H9 (cell line): ENCODE data around the gene MED1. TPM values are rescaled to one million over a fixed set of nuclear protein-coding genes. Genes with fewer than 3 reads are reported as not detected.
A peak's percentile ranks its signal among the peaks of the same experiment; 100 is the strongest.

Experiments
- DNase-seq: peaks from one replicate; pipeline ENCODE4 v3.0.0-alpha.2; 2017
- H2AFZ ChIP-seq: one replicate; pipeline ENCODE4 v1.6.1; 2013; ENCODE audit warnings: mild to moderate bottlenecking, low read length, control low read depth, moderate library complexity
- H2AK5ac ChIP-seq: 2 replicates; pipeline ENCODE4 v1.6.1; 2013; ENCODE audit warnings: low read length, control low read depth, mixed read lengths; ENCODE audit not compliant: insufficient read length
- H2BK120ac ChIP-seq: one replicate; pipeline ENCODE4 v1.6.1; 2013; ENCODE audit warnings: low read depth, mild to moderate bottlenecking, low read length, control low read depth, inconsistent platforms; ENCODE audit not compliant: poor library complexity, severe bottlenecking
- H2BK12ac ChIP-seq: 2 replicates; pipeline ENCODE4 v1.6.1; 2013; ENCODE audit warnings: low read length, control low read depth, mixed read lengths, low read depth; ENCODE audit not compliant: insufficient read length
- H2BK15ac ChIP-seq: 2 replicates; pipeline ENCODE4 v1.6.1; 2013; ENCODE audit warnings: low read depth, low read length, control low read depth
- H2BK20ac ChIP-seq: one replicate; pipeline ENCODE4 v1.6.1; 2013; ENCODE audit warnings: low read depth, mild to moderate bottlenecking, low read length, control low read depth, inconsistent platforms; ENCODE audit not compliant: poor library complexity, severe bottlenecking
- H2BK5ac ChIP-seq: 2 replicates; pipeline ENCODE4 v1.6.1; 2013; ENCODE audit warnings: low read length, control low read depth, mixed read lengths; ENCODE audit not compliant: insufficient read length
- H3K14ac ChIP-seq: 2 replicates; pipeline ENCODE4 v1.6.1; 2013; ENCODE audit warnings: low read length, control low read depth; ENCODE audit not compliant: insufficient read depth
- H3K18ac ChIP-seq: 2 replicates; pipeline ENCODE4 v1.6.1; 2013; ENCODE audit warnings: low read depth, mild to moderate bottlenecking, mixed read lengths, low read length, control low read depth; ENCODE audit not compliant: insufficient read length
- H3K23ac ChIP-seq: 2 replicates; pipeline ENCODE4 v1.6.1; 2013; ENCODE audit warnings: low read length, control low read depth, mixed read lengths, low read depth; ENCODE audit not compliant: insufficient read length
- H3K23me2 ChIP-seq: 2 replicates; pipeline ENCODE4 v1.6.1; 2013; ENCODE audit warnings: low read depth, mild to moderate bottlenecking, mixed read lengths, low read length, control low read depth; ENCODE audit not compliant: insufficient read length, poor library complexity, severe bottlenecking
- H3K27ac ChIP-seq: 2 replicates; pipeline ENCODE4 v1.5.1; 2013; ENCODE audit warnings: low read length, control low read depth, mixed read lengths, low read depth; ENCODE audit not compliant: insufficient read length
- H3K27me3 ChIP-seq: 2 replicates; pipeline ENCODE4 v1.6.1; 2013; ENCODE audit warnings: low read length, control low read depth, inconsistent platforms; ENCODE audit not compliant: insufficient read depth
- H3K4ac ChIP-seq: 2 replicates; pipeline ENCODE4 v1.6.1; 2013; ENCODE audit warnings: low read depth, mild to moderate bottlenecking, control low read depth, inconsistent platforms, low read length, moderate library complexity
- H3K4me1 ChIP-seq: 2 replicates; pipeline ENCODE4 v1.6.1; 2013; ENCODE audit warnings: low read length, control low read depth, inconsistent platforms; ENCODE audit not compliant: insufficient read depth
- H3K4me2 ChIP-seq: 2 replicates; pipeline ENCODE4 v1.6.1; 2013; ENCODE audit warnings: low read length, control low read depth, mixed read lengths; ENCODE audit not compliant: insufficient read length, insufficient read depth
- H3K56ac ChIP-seq: 2 replicates; pipeline ENCODE4 v1.6.1; 2013; ENCODE audit warnings: low read depth, mild to moderate bottlenecking, mixed read lengths, low read length, control low read depth; ENCODE audit not compliant: insufficient read length
- H3K79me1 ChIP-seq: 2 replicates; pipeline ENCODE4 v1.6.1; 2013; ENCODE audit warnings: low read depth, mild to moderate bottlenecking, moderate library complexity, low read length, control low read depth, inconsistent platforms; ENCODE audit not compliant: insufficient read depth, poor library complexity, severe bottlenecking
- H3K79me2 ChIP-seq: 2 replicates; pipeline ENCODE4 v1.6.1; 2013; ENCODE audit warnings: low read length, control low read depth, inconsistent platforms; ENCODE audit not compliant: insufficient read depth
- H3K9ac ChIP-seq: 2 replicates; pipeline ENCODE4 v1.6.1; 2013; ENCODE audit warnings: low read length, control low read depth, mixed read lengths; ENCODE audit not compliant: insufficient read length; ENCODE audit errors: extremely low read depth
- H3K9me3 ChIP-seq: one replicate; pipeline ENCODE4 v1.6.1; 2013; ENCODE audit warnings: low read depth, low read length, inconsistent platforms; ENCODE audit not compliant: control insufficient read depth
- H3T11ph ChIP-seq: one replicate; pipeline ENCODE4 v1.6.1; 2013; ENCODE audit warnings: mild to moderate bottlenecking, low read length, control low read depth, inconsistent platforms
- H4K20me1 ChIP-seq: one replicate; pipeline ENCODE4 v1.6.1; 2013; ENCODE audit not compliant: control insufficient read depth, insufficient read length, insufficient read depth
- H4K5ac ChIP-seq: 2 replicates; pipeline ENCODE4 v1.6.1; 2013; ENCODE audit warnings: low read depth, mild to moderate bottlenecking, mixed read lengths, low read length, control low read depth; ENCODE audit not compliant: insufficient read length
- H4K8ac ChIP-seq: replicated peaks from 2 replicates; pipeline ENCODE4 v1.6.1; 2013; ENCODE audit warnings: low read length, control low read depth, mixed read lengths, low read depth; ENCODE audit not compliant: insufficient read length
- H4K91ac ChIP-seq: 2 replicates; pipeline ENCODE4 v1.6.1; 2013; ENCODE audit warnings: low read depth, mild to moderate bottlenecking, moderate library complexity, mixed read lengths, low read length, control low read depth; ENCODE audit not compliant: insufficient read length
- H3K27ac Mint-ChIP-seq, 3 experiments: 2 replicates in 2 of 3; 3 replicates in 1 of 3; pipeline ENCODE4 v1.8.0; 2020 to 2021; ENCODE audit warnings: mixed read lengths in 3 of 3, mild to moderate bottlenecking in 1 of 3, moderate library complexity in 1 of 3
- H3K27me3 Mint-ChIP-seq: 2 replicates; pipeline ENCODE4 v1.8.0; 2021; ENCODE audit warnings: low read depth, mild to moderate bottlenecking, moderate library complexity, mixed read lengths
- H3K36me3 Mint-ChIP-seq, 3 experiments: 2 replicates in 2 of 3; 3 replicates in 1 of 3; pipeline ENCODE4 v1.8.0; 2020 to 2021; ENCODE audit warnings: low read depth in 3 of 3, mixed read lengths in 3 of 3; ENCODE audit not compliant: insufficient read depth in 1 of 3
- H3K4me1 Mint-ChIP-seq, 2 experiments: 2 replicates each; pipeline ENCODE4 v1.8.0; 2020; ENCODE audit warnings: mixed read lengths in 2 of 2
- H3K4me3 Mint-ChIP-seq, 2 experiments: 2 replicates in 1 of 2; 3 replicates in 1 of 2; pipeline ENCODE4 v1.8.0; 2020 to 2021; ENCODE audit warnings: mild to moderate bottlenecking in 2 of 2, mixed read lengths in 2 of 2, moderate library complexity in 1 of 2
- H3K9me3 Mint-ChIP-seq, 2 experiments: 2 replicates in 1 of 2; 3 replicates in 1 of 2; pipeline ENCODE4 v1.8.0; 2020; ENCODE audit warnings: mild to moderate bottlenecking in 2 of 2, mixed read lengths in 2 of 2, moderate library complexity in 1 of 2
- WGBS: extraction: QIAGEN DNeasy Blood & Tissue Kit; methylation state at CpG from one replicate; pipeline ENCODE4 v1.1.7; 2013; ENCODE audit warnings: missing lambda C conversion rate, low lambda C conversion rate, mixed read lengths; ENCODE audit not compliant: insufficient read length; ENCODE audit errors: extremely low coverage; 5-methylcytosine and 5-hydroxymethylcytosine counted together
- total RNA-seq: library from RNA; stranded (reverse); gene quantifications from 2 replicates; pipeline ENCODE4 v1.2.1, GENCODE V29; 2021
- TF ChIP-seq, protein P1 (sequence below): fragments of 200-600 bp; sonication (generic); conservative IDR thresholded peaks from 3 replicates; pipeline ENCODE4 v1.8.0; 2021; ENCODE audit warnings: antibody characterized with exemption, mild to moderate bottlenecking

Gene MED1
- total RNA-seq, 1 experiment from 2014 or later: 59.2 TPM

- Histone ChIP-seq H3K9me3 (no peaks in the 10 kb centered on the region), H4K91ac (no peak overlapping the region), H2BK20ac (no peak overlapping the region), H3K14ac (no peak overlapping the region), H3K4me2 (peak overlapping the region; percentile 98), H3K4me1 (no peaks in the 10 kb centered on the region), H2AFZ (no peak overlapping the region), H2AK5ac (no peak overlapping the region), H3K23me2 (peaks cover 8% of the 10 kb centered on the region), H3K27me3 (no peaks in the 10 kb centered on the region), H3K4ac (no peak overlapping the region), H3K56ac (no peak overlapping the region), H3K79me2 (no peaks in the 10 kb centered on the region), H4K8ac (no peak overlapping the region), H2BK120ac (no peak overlapping the region), H3K79me1 (no peaks in the 10 kb centered on the region), H3K23ac (no peak overlapping the region), H4K20me1 (no peaks in the 10 kb centered on the region), H2BK5ac (no peak overlapping the region), H3K9ac (no peak overlapping the region), H3K27ac (no peak overlapping the region), H3K18ac (no peak overlapping the region), H4K5ac (no peak overlapping the region), H2BK12ac (no peak overlapping the region), H2BK15ac (no peak overlapping the region), H3T11ph (no peak overlapping the region)
- TF ChIP-seq, protein P1, sequence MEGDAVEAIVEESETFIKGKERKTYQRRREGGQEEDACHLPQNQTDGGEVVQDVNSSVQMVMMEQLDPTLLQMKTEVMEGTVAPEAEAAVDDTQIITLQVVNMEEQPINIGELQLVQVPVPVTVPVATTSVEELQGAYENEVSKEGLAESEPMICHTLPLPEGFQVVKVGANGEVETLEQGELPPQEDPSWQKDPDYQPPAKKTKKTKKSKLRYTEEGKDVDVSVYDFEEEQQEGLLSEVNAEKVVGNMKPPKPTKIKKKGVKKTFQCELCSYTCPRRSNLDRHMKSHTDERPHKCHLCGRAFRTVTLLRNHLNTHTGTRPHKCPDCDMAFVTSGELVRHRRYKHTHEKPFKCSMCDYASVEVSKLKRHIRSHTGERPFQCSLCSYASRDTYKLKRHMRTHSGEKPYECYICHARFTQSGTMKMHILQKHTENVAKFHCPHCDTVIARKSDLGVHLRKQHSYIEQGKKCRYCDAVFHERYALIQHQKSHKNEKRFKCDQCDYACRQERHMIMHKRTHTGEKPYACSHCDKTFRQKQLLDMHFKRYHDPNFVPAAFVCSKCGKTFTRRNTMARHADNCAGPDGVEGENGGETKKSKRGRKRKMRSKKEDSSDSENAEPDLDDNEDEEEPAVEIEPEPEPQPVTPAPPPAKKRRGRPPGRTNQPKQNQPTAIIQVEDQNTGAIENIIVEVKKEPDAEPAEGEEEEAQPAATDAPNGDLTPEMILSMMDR: no peak
- H3K4me1 Mint-ChIP-seq: peaks cover 9% of the 10 kb centered on the region in 2 experiments
- peak overlapping the region; percentile 88 to 96; a peak in 4 of 5 replicates for H3K4me3 Mint-ChIP-seq
- no peaks in the 10 kb centered on the region; the same call in 1 of the 2 replicates for H3K27me3 Mint-ChIP-seq
- no peak overlapping the region for H3K27ac Mint-ChIP-seq
- no peaks in the 10 kb centered on the region for H3K9me3 Mint-ChIP-seq
- WGBS: no CpG with 5 or more reads among the region's 4 CpGs
- peaks cover 0 to 3% (median 0%) of the 10 kb centered on the region in 3 experiments; a peak in 3 of 7 replicates for H3K36me3 Mint-ChIP-seq
- DNase-seq: no peak
Measured at GRCh38 chr17:39399791-39400190, 51.3 kb downstream of the MED1 start.
